Hepatocyte (in vitro differentiated cells): Measurements from ENCODE around the gene PTGDS.

Experiments used
- CTCF ChIP-seq: fragments of 200-600 bp; sonication (generic); IDR thresholded peaks from 2 replicates; pipeline ENCODE4 v1.5.1; 2016; ENCODE audit warnings: antibody characterized with exemption, mild to moderate bottlenecking; ENCODE audit not compliant: poor library complexity
- EZH2phosphoT487 ChIP-seq: fragments of 200-600 bp; sonication (generic); IDR thresholded peaks from one replicate; pipeline ENCODE4 v1.6.1; 2018; ENCODE audit warnings: antibody characterized with exemption, mild to moderate bottlenecking, low read depth, moderate library complexity; ENCODE audit not compliant: unreplicated experiment, severe bottlenecking

GRCh38 chr9:137014166-137014565, 36.9 kb downstream of the PTGDS start:
- TF ChIP-seq CTCF: no peak
- no peak for TF ChIP-seq EZH2phosphoT487
